ENCODE results near the gene ZFPM1.

DNA sequence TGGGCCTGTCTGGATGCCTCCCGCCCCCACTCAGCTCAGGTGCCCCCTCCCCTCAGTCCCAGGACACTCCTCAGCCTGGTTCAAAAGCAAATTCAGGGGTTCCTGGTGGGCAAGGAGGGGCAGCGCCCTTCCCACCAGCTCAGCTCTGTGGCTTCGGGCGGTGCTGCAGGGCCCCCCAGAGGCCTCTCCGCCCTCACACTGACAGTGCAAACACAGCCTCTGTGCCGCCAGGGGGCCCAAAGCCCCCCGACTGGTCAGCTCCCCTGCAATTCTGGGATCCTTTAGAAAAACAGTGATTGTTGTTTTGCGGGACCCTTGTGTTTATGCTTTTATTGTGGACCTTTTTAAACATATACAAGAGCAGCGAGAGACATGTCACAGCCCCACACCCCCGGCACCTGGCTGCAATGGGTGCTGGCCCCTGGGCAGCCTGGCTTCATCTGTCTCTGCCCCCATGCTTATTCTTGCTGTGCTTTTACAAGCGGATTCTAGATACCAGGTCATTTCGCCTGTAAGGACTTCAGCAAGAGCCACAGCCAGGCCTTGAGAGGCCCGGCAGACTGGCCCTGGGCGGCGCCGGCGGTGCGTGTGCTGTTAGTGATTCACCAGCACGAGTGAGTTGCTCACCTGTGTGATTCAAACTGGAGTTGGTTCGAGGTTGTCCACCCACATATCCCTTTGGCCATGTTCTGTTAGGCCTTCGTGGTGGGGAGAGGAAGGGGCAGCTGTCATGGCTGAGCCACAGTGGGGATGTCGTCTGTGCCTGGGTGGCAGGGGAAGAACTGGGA, 49.1 kb upstream of the ZFPM1 start:
- TF ChIP-seq, protein P1, sequence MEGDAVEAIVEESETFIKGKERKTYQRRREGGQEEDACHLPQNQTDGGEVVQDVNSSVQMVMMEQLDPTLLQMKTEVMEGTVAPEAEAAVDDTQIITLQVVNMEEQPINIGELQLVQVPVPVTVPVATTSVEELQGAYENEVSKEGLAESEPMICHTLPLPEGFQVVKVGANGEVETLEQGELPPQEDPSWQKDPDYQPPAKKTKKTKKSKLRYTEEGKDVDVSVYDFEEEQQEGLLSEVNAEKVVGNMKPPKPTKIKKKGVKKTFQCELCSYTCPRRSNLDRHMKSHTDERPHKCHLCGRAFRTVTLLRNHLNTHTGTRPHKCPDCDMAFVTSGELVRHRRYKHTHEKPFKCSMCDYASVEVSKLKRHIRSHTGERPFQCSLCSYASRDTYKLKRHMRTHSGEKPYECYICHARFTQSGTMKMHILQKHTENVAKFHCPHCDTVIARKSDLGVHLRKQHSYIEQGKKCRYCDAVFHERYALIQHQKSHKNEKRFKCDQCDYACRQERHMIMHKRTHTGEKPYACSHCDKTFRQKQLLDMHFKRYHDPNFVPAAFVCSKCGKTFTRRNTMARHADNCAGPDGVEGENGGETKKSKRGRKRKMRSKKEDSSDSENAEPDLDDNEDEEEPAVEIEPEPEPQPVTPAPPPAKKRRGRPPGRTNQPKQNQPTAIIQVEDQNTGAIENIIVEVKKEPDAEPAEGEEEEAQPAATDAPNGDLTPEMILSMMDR (conservative IDR thresholded peaks at IDR 0.05; ENCODE audit: low read length) = peak; percentile 60
- no peak for TF ChIP-seq EZH2phosphoT487 (IDR thresholded peaks at IDR 0.05; ENCODE audit: borderline replicate concordance, low read depth, low read length)

Data from OCI-LY7 (cell line).